Karpas-422 (cell line): ENCODE measurements around the gene NUDCD3. TPM values are rescaled to one million over a fixed set of nuclear protein-coding genes. Genes with fewer than 3 reads are reported as not detected.

Experiments
- DNase-seq: peaks from one replicate; pipeline ENCODE4 v3.0.0-alpha.2; 2015
- H2AFZ ChIP-seq: fragments of 200-600 bp; sonication (generic); 2 replicates; pipeline ENCODE4 v1.6.1; 2014; ENCODE audit warnings: antibody characterized with exemption, low read length, mixed read lengths
- H3K27ac ChIP-seq: fragments of 200-600 bp; sonication (generic); 2 replicates; pipeline ENCODE4 v1.5.1; 2014; ENCODE audit warnings: mild to moderate bottlenecking, low read length, moderate library complexity
- H3K27me3 ChIP-seq: fragments of 200-600 bp; sonication (generic); 2 replicates; pipeline ENCODE4 v1.6.1; 2014; ENCODE audit warnings: low read length, mixed read lengths
- H3K36me3 ChIP-seq: fragments of 200-600 bp; sonication (generic); 2 replicates; pipeline ENCODE4 v1.6.1; 2014; ENCODE audit warnings: low read length, mixed read lengths; ENCODE audit not compliant: insufficient read depth
- H3K4me1 ChIP-seq: fragments of 200-600 bp; sonication (generic); 2 replicates; pipeline ENCODE4 v1.6.1; 2014; ENCODE audit warnings: mild to moderate bottlenecking, low read length, mixed read lengths
- H3K4me2 ChIP-seq: fragments of 200-600 bp; sonication (generic); 2 replicates; pipeline ENCODE4 v1.6.1; 2014; ENCODE audit warnings: low read length, low read depth, mild to moderate bottlenecking; ENCODE audit not compliant: poor library complexity, severe bottlenecking
- H3K4me3 ChIP-seq: fragments of 200-600 bp; sonication (generic); 2 replicates; pipeline ENCODE4 v1.5.1; 2014; ENCODE audit warnings: mild to moderate bottlenecking, antibody characterized with exemption, low read length, mixed read lengths
- H3K79me2 ChIP-seq: fragments of 200-600 bp; sonication (generic); 2 replicates; pipeline ENCODE4 v1.6.1; 2014; ENCODE audit warnings: mild to moderate bottlenecking, low read length, mixed read lengths
- H3K9ac ChIP-seq: fragments of 200-600 bp; sonication (generic); 2 replicates; pipeline ENCODE4 v1.6.0; 2014; ENCODE audit warnings: low read length
- H3K9me2 ChIP-seq: fragments of 200-600 bp; sonication (generic), shearing (Covaris generic); replicated peaks from 2 replicates; pipeline ENCODE4 v1.6.0; 2014; ENCODE audit warnings: mild to moderate bottlenecking, low read length, moderate library complexity; ENCODE audit not compliant: insufficient read depth
- H3K9me3 ChIP-seq: fragments of 300-700, 200-600 bp; sonication (generic); 2 replicates; pipeline ENCODE4 v1.6.1; 2014; ENCODE audit warnings: low read length, mixed read lengths
- H4K20me1 ChIP-seq: fragments of 200-600 bp; sonication (generic); 2 replicates; pipeline ENCODE4 v1.6.1; 2014; ENCODE audit warnings: mild to moderate bottlenecking, antibody characterized with exemption, low read length, low read depth; ENCODE audit not compliant: insufficient read depth
- total RNA-seq: library from RNA; depleted of rRNA; stranded (reverse); fragments of >200 nt; shearing (Covaris generic); gene quantifications from 2 replicates; pipeline ENCODE4 v1.2.3, GENCODE V29; 2014; ENCODE audit warnings: low replicate concordance

Gene NUDCD3
- total RNA-seq, 1 experiment from 2014 or later = 56.1 TPM

DNA sequence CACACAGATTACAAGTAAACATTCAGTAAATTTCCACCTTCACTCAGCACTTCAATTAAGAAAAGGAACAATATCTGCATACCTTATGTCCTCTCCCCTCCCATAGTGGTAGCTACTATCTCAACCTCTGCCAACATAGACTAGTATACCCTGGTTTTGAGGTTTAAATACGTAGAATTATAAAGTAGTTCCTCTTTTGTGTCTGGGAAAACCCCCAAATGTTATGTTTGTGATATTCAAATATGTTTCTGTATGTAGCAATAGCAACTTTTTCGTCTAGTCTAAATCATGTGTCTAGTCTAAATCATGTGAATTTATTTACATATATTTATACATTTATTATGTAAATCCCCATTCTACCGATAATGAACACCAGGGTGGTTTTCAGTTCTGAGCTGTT is 151.9 kb downstream of the NUDCD3 start:
- Histone ChIP-seq H3K9ac (no peak overlapping the region), H2AFZ (no peak overlapping the region), H3K27me3 (no peaks in the 10 kb centered on the region), H3K79me2 (no peaks in the 10 kb centered on the region), H3K9me2 (no peaks in the 10 kb centered on the region), H3K4me2 (no peak overlapping the region), H3K4me1 (no peaks in the 10 kb centered on the region), H4K20me1 (no peaks in the 10 kb centered on the region), H3K36me3 (no peaks in the 10 kb centered on the region), H3K27ac (no peak overlapping the region), H3K9me3 (no peaks in the 10 kb centered on the region), H3K4me3 (no peak overlapping the region)
- DNase-seq = no peak

DNA sequence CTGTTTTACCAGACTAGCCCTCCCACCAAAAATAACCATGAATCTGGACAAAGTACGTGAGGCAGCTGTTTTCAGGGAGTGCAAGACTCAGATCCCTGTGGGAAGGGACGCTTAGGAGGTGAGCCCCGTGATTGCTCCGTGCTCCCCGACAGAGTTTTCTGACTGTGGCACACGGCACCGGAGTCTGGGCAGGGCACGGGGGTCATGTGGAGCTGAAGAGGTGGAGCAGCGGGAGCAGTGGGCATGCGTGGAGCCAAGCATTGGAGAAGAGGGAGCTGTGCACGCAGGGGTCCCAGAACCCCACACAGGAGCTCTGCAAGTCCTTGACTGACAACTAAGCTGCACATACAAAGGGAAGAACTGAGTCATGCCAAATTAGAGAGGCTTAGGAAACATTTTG is 154.0 kb downstream of the NUDCD3 start:
- H3K9ac ChIP-seq = no peak overlapping the region
- H3K4me1 ChIP-seq = no peaks in the 10 kb centered on the region
- no peaks in the 10 kb centered on the region for H3K9me2 ChIP-seq
- no peaks in the 10 kb centered on the region for H3K9me3 ChIP-seq
- DNase-seq = no peak
- H3K27ac ChIP-seq = no peak overlapping the region
- H2AFZ ChIP-seq = no peak overlapping the region
- H3K4me2 ChIP-seq = no peak overlapping the region
- H4K20me1 ChIP-seq = no peaks in the 10 kb centered on the region
- no peaks in the 10 kb centered on the region for H3K36me3 ChIP-seq
- H3K27me3 ChIP-seq = no peaks in the 10 kb centered on the region
- no peak overlapping the region for H3K4me3 ChIP-seq
- no peaks in the 10 kb centered on the region for H3K79me2 ChIP-seq

DNA sequence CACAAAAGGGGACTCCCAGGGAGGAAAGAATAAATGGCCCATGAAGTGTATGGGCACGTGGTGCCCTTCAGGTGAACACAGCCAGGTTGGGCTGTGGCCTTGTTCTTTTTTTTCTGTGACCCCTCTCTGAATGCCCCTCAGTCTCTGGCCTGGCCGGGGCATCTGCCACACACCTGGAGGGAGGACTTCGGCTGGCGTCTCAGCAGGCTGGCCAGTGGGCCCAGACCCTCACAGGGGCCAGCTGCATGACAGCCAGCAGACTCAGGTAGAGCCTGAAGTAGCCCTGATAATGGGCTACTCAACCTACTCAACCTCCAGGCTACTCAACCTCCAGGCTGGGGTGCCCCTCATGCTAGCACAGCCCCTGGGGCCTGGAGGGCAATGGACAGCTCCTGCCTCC is 155.3 kb downstream of the NUDCD3 start:
- no peak for DNase-seq
- H3K27ac ChIP-seq = no peak overlapping the region
- no peaks in the 10 kb centered on the region for H3K9me3 ChIP-seq
- H4K20me1 ChIP-seq = no peaks in the 10 kb centered on the region
- no peaks in the 10 kb centered on the region for H3K27me3 ChIP-seq
- H2AFZ ChIP-seq = no peak overlapping the region
- no peaks in the 10 kb centered on the region for H3K79me2 ChIP-seq
- H3K4me1 ChIP-seq = no peaks in the 10 kb centered on the region
- H3K4me3 ChIP-seq = no peak overlapping the region
- H3K9me2 ChIP-seq = no peaks in the 10 kb centered on the region
- no peak overlapping the region for H3K9ac ChIP-seq
- H3K4me2 ChIP-seq = no peak overlapping the region
- H3K36me3 ChIP-seq = no peaks in the 10 kb centered on the region

DNA sequence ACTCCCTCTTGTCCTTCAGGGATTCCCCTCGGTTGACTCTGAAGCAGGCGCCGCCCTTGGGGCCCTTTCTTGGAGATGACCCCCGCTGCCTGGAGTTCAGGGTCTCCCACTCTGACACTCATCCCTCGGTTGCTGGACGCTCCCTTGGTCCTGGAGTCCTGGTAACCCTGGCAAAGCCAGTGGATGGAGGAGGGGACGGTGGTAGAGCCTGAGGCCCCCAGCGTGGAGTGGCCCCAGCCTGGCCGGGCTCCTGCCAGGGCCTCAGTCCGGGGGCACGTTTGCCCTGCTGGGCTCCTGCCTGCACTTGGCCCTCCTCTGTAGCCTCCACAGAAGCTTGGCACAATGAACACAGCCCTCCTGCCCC is 155.7 kb downstream of the NUDCD3 start:
- Histone ChIP-seq H3K4me3 (no peak overlapping the region), H3K27ac (no peak overlapping the region), H3K36me3 (no peaks in the 10 kb centered on the region), H3K79me2 (no peaks in the 10 kb centered on the region), H3K9me2 (no peaks in the 10 kb centered on the region), H3K9ac (no peak overlapping the region), H3K27me3 (no peaks in the 10 kb centered on the region), H2AFZ (no peak overlapping the region), H3K4me2 (no peak overlapping the region), H4K20me1 (no peaks in the 10 kb centered on the region), H3K4me1 (no peaks in the 10 kb centered on the region), H3K9me3 (no peaks in the 10 kb centered on the region)
- DNase-seq = no peak

DNA sequence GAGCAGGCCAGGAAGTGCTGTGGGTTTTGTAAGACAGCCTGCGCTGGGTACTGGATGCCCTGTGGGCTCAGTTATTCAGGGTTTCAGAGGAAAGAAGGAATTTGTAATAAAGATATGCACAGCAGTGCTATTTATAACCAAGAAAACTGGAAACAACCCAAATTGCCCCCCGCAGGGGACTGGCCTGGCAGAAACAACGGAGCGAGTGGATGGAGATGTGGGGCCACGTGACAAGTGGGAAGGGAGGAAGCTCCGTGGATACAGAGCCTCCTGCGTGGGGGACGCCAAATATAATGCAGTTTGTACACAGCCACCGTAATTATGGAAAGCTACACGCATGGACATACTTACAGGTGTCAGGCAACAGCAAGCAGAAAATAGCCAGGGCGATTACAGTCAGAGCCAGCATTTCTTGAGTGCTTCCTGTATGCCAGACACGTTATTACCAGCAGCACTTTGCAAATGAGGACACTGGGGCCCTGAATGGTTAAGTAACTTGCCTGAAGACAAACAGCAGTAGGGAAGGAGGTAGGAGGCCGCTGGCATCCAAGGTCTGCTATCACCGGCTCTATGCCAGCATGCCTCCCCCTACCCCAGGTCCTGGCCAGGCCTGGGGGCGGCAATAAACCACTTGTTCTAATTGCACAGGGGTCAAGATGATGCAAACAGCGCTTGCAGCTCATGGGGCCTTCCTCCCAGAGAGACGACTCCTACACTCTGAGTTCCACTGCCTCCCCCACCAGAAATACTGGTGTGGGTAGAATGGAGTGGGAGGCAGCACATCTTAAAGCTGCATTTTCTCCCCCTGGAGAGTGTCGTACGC is 156.3 kb downstream of the NUDCD3 start:
- no peak overlapping the region for H3K4me3 ChIP-seq
- H3K79me2 ChIP-seq = no peaks in the 10 kb centered on the region
- no peak overlapping the region for H3K9ac ChIP-seq
- no peaks in the 10 kb centered on the region for H4K20me1 ChIP-seq
- no peak for DNase-seq
- no peak overlapping the region for H3K4me2 ChIP-seq
- H2AFZ ChIP-seq = no peak overlapping the region
- H3K4me1 ChIP-seq = no peaks in the 10 kb centered on the region
- H3K9me3 ChIP-seq = no peaks in the 10 kb centered on the region
- no peaks in the 10 kb centered on the region for H3K9me2 ChIP-seq
- no peaks in the 10 kb centered on the region for H3K27me3 ChIP-seq
- H3K27ac ChIP-seq = no peak overlapping the region
- no peaks in the 10 kb centered on the region for H3K36me3 ChIP-seq

DNA sequence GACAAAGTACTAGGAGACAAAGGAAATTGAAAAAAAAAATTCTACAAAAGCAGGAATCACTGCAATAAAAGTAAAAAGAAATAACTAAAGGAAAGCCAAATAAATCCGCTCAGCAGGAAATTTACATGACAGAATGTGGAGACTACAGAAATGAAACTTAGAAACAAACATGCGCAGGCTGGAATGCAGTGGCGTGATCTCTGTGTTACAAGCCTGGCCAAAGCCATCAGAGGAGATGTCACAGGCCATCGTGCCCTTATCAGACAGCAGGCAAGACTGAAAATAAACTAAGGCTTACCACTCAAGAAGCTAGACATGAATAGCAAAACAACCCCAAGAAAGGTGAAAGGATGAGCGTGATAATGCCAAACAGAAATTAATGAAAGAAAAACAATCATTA is 158.8 kb downstream of the NUDCD3 start:
- H3K9me3 ChIP-seq = no peaks in the 10 kb centered on the region
- H3K4me3 ChIP-seq = no peak overlapping the region
- no peaks in the 10 kb centered on the region for H3K9me2 ChIP-seq
- no peaks in the 10 kb centered on the region for H3K79me2 ChIP-seq
- H3K36me3 ChIP-seq = no peaks in the 10 kb centered on the region
- no peaks in the 10 kb centered on the region for H3K27me3 ChIP-seq
- H3K4me2 ChIP-seq = no peak overlapping the region
- H4K20me1 ChIP-seq = no peaks in the 10 kb centered on the region
- H3K9ac ChIP-seq = no peak overlapping the region
- DNase-seq = no peak
- H3K27ac ChIP-seq = no peak overlapping the region
- H3K4me1 ChIP-seq = no peaks in the 10 kb centered on the region
- no peak overlapping the region for H2AFZ ChIP-seq

DNA sequence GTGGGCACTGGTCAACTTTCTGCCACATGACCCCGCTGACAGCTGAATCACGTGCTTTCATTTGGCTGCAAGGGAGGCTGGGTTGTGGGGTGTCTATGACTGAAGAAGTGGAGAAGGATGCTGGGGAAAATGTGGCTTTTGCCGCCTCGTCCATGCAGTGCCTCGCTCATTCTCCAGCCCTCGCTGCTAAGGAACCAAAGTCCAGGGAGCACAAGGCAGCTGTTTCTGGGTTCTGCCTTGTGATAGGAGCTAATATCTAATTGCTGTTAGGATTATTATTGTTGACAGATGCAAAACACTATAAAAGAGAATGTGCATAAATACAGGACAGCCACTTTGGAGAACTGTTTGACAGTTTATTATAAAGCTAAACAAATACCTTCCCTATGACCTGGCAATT is 160.1 kb downstream of the NUDCD3 start:
- H3K79me2 ChIP-seq = no peaks in the 10 kb centered on the region
- DNase-seq = no peak
- H3K4me2 ChIP-seq = no peak overlapping the region
- no peak overlapping the region for H2AFZ ChIP-seq
- H4K20me1 ChIP-seq = no peaks in the 10 kb centered on the region
- no peaks in the 10 kb centered on the region for H3K36me3 ChIP-seq
- no peak overlapping the region for H3K4me3 ChIP-seq
- H3K27me3 ChIP-seq = no peaks in the 10 kb centered on the region
- no peak overlapping the region for H3K27ac ChIP-seq
- H3K9me2 ChIP-seq = no peaks in the 10 kb centered on the region
- no peaks in the 10 kb centered on the region for H3K9me3 ChIP-seq
- no peaks in the 10 kb centered on the region for H3K4me1 ChIP-seq
- no peak overlapping the region for H3K9ac ChIP-seq

DNA sequence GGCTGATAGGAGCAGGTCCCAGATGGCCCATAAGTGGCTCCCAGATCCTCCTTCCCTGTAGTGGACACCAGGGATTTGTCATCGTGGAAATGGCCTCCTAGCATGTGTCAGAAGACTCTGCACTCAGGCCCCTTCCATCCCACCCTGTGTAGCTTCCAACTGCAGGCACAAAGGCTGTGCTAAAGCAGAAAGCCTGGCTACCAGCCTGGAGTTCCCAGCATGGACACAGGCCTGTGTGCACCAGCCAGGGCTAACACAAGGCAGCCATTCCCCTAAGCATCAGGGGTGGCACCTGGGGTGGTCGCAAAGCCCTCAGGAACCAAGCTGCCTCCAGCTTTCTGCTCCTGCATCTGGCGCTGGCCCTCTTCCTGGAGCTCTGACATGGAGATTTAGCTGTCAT is 160.6 kb downstream of the NUDCD3 start:
- Histone ChIP-seq H3K4me2 (no peak overlapping the region), H3K9me2 (no peaks in the 10 kb centered on the region), H4K20me1 (no peaks in the 10 kb centered on the region), H3K36me3 (no peaks in the 10 kb centered on the region), H3K79me2 (no peaks in the 10 kb centered on the region), H3K4me3 (no peak overlapping the region), H3K4me1 (no peaks in the 10 kb centered on the region), H3K27me3 (no peaks in the 10 kb centered on the region), H3K9me3 (no peaks in the 10 kb centered on the region), H2AFZ (no peak overlapping the region), H3K27ac (no peak overlapping the region), H3K9ac (no peak overlapping the region)
- DNase-seq = no peak
